SHP77 treated with DMSO at 0.1 percent for 48 hours (cell line): ENCODE measurements around the gene NPHS1.
"Not testable (repeated sequence)": the region's sequence is repeated elsewhere in the genome, so short reads cannot be mapped to it uniquely, and the experiment has no call there.

Experiments used
- DNase-seq: peaks from one replicate; lab custom pipeline; 2025; lab: John Stamatoyannopoulos, UW

Gene NPHS1

GRCh38 chr19:35852029-35852780, at the start of gene NPHS1:
Gene NPHS1, minus strand, starts transcription at chr19:35852504. Its CDS starts 667 bp downstream, at chr19:35851837.
- no peak for DNase-seq

- no peak for DNase-seq
These were observed 48.8 kb upstream of the NPHS1 start for GRCh38 chr19:35901055-35901644.

- no peak for DNase-seq
These were observed 47.4 kb upstream of the NPHS1 start for GRCh38 chr19:35899547-35900214.

- no peak for DNase-seq
These were observed 46.1 kb upstream of the NPHS1 start for GRCh38 chr19:35898499-35898809.

- DNase-seq = no peak
These were observed 45.6 kb upstream of the NPHS1 start for GRCh38 chr19:35897706-35898451.

- DNase-seq = no peak
These were observed 44.3 kb upstream of the NPHS1 start for GRCh38 chr19:35896643-35897040.

- DNase-seq = no peak
These were observed 43.8 kb upstream of the NPHS1 start for GRCh38 chr19:35895911-35896642.

- no peak for DNase-seq
These were observed 42.0 kb upstream of the NPHS1 start for GRCh38 chr19:35894342-35894741.

- not testable (repeated sequence) for DNase-seq
These were observed 39.5 kb upstream of the NPHS1 start for GRCh38 chr19:35891819-35892218.

GRCh38 chr19:35890113-35890650, 37.9 kb upstream of the NPHS1 start:
- DNase-seq = no peak

GRCh38 chr19:35889370-35890112, 37.2 kb upstream of the NPHS1 start:
- DNase-seq = no peak

- no peak for DNase-seq
These were observed 36.1 kb upstream of the NPHS1 start for GRCh38 chr19:35888398-35888797.

- DNase-seq = no peak
These were observed 34.9 kb upstream of the NPHS1 start for GRCh38 chr19:35887197-35887596.

- no peak for DNase-seq
These were observed 33.6 kb upstream of the NPHS1 start for GRCh38 chr19:35885904-35886303.

- DNase-seq = no peak
These were observed 33.0 kb upstream of the NPHS1 start for GRCh38 chr19:35885225-35885738.

GRCh38 chr19:35883882-35884281, 31.6 kb upstream of the NPHS1 start:
- DNase-seq = no peak

- no peak for DNase-seq
These were observed 30.0 kb upstream of the NPHS1 start for GRCh38 chr19:35882114-35882832.

GRCh38 chr19:35879770-35880317, 27.5 kb upstream of the NPHS1 start:
- DNase-seq = no peak

- no peak for DNase-seq
These were observed 26.8 kb upstream of the NPHS1 start for GRCh38 chr19:35879068-35879467.
